ENCODE measurements around the gene VDR.
"Not testable (repeated sequence)": the region's sequence is repeated elsewhere in the genome, so short reads cannot be mapped to it uniquely, and the experiment has no call there.

VDR gene

DNA sequence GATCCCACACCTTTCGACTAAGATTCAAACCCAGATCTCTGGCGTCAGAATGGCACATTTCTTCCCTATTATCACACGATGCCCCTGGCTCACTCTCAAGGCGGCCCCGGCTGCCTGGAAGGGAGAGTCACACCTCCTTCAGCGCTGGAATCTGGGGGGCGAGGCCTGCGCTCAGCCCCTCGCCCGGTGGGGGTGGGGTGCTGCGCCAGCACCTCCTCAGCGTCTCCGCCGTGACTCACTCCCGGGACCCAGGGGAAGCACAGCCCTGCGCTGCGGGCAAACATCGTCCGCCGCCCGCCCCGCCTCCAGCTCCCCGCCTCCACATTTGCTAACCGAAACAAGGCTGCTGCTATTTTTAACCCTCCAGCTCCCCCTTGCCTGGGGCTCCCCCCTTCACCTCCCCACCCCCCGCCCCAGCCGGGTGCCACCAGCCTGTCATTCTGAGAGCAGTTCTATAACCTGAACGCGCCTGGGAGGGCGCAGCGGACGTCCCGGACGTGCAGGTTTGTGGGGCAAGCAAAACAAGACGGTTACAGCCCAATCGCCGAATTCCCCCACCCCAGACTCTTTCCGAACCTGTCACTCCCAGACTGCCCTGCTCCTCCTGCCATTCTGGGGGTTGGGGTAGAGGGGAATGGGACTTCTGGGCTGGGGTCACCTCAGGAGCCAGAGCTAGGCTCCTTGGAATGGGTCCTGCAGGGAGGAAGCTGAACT is 91.8 kb downstream of the VDR start:
- Mint-ChIP-seq H3K36me3 (ENCODE audit: low read depth) (no peaks in the 10 kb centered on the region), H3K4me3 (peak overlapping the region; percentile 68 to 77 (median 73)), H3K27me3 (ENCODE audit: low read depth) (no peaks in the 10 kb centered on the region), H3K9me3 (no peaks in the 10 kb centered on the region), H3K4me1 (peaks cover 72% of the 10 kb centered on the region), H3K27ac (peak overlapping the region; percentile 94 to 98 (median 95))
- TF ChIP-seq, protein P1, sequence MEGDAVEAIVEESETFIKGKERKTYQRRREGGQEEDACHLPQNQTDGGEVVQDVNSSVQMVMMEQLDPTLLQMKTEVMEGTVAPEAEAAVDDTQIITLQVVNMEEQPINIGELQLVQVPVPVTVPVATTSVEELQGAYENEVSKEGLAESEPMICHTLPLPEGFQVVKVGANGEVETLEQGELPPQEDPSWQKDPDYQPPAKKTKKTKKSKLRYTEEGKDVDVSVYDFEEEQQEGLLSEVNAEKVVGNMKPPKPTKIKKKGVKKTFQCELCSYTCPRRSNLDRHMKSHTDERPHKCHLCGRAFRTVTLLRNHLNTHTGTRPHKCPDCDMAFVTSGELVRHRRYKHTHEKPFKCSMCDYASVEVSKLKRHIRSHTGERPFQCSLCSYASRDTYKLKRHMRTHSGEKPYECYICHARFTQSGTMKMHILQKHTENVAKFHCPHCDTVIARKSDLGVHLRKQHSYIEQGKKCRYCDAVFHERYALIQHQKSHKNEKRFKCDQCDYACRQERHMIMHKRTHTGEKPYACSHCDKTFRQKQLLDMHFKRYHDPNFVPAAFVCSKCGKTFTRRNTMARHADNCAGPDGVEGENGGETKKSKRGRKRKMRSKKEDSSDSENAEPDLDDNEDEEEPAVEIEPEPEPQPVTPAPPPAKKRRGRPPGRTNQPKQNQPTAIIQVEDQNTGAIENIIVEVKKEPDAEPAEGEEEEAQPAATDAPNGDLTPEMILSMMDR (IDR thresholded peaks at IDR 0.05; ENCODE audit: unreplicated experiment in 3 of 3), result no peak

- TF ChIP-seq, protein P1 (IDR thresholded peaks at IDR 0.05; ENCODE audit: unreplicated experiment in 3 of 3), result no peak
- Mint-ChIP-seq H3K27ac (peak overlapping the region; percentile 94 to 98 (median 95)), H3K36me3 (ENCODE audit: low read depth) (no peaks in the 10 kb centered on the region), H3K9me3 (no peaks in the 10 kb centered on the region), H3K4me1 (peaks cover 72% of the 10 kb centered on the region), H3K4me3 (peak overlapping the region; percentile 43 to 73 (median 68)), H3K27me3 (ENCODE audit: low read depth) (no peaks in the 10 kb centered on the region)
These were observed 93.0 kb downstream of the VDR start for GRCh38 chr12:47811581-47812484.

GRCh38 chr12:47811072-47811396 is 93.8 kb downstream of the VDR start:
- no peaks in the 10 kb centered on the region for H3K27me3 Mint-ChIP-seq (ENCODE audit: low read depth)
- no peaks in the 10 kb centered on the region for H3K9me3 Mint-ChIP-seq
- no peaks in the 10 kb centered on the region for H3K36me3 Mint-ChIP-seq (ENCODE audit: low read depth)
- peaks cover 64% of the 10 kb centered on the region for H3K4me1 Mint-ChIP-seq
- peak overlapping the region in 2 of 3 experiments; percentile 17 to 28 for H3K4me3 Mint-ChIP-seq
- peak overlapping the region; percentile 90 to 98 (median 95) for H3K27ac Mint-ChIP-seq
- TF ChIP-seq, protein P1 (IDR thresholded peaks at IDR 0.05; ENCODE audit: unreplicated experiment in 3 of 3), result no peak

DNA sequence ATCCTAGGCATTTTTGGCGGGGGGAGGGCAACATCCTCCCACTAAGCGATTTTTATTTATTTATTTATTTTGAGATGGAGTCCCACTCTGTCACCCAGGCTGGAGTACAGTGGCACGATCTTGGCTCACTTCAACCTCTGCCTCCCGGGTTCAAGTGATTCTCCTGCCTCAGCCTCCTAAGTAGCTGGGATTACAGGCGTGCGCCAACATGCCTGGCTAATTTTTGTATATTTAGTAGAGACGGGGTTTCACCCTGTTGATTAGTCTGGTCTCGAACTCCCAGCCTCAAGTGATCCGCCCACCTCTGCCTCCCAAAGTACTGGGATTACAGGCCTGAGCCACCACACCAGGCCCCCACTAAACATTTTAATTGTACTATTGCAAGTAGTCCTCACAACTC is 95.3 kb downstream of the VDR start:
- not testable (repeated sequence) for H3K4me3 Mint-ChIP-seq; H3K27me3 Mint-ChIP-seq (ENCODE audit: low read depth); H3K27ac Mint-ChIP-seq; H3K9me3 Mint-ChIP-seq; H3K36me3 Mint-ChIP-seq (ENCODE audit: low read depth)
- peaks cover 72% of the 10 kb centered on the region for H3K4me1 Mint-ChIP-seq

- Mint-ChIP-seq H3K4me3 (peak overlapping the region in 1 of 3 experiments; percentile 30), H3K27me3 (ENCODE audit: low read depth) (no peaks in the 10 kb centered on the region), H3K4me1 (peaks cover 80% of the 10 kb centered on the region), H3K36me3 (ENCODE audit: low read depth) (no peaks in the 10 kb centered on the region), H3K27ac (peak overlapping the region; percentile 29 to 67 (median 53)), H3K9me3 (no peaks in the 10 kb centered on the region)
- TF ChIP-seq, protein P1 (IDR thresholded peaks at IDR 0.05; ENCODE audit: unreplicated experiment in 3 of 3), result no peak
These were observed 96.0 kb downstream of the VDR start for GRCh38 chr12:47808574-47809365.

DNA sequence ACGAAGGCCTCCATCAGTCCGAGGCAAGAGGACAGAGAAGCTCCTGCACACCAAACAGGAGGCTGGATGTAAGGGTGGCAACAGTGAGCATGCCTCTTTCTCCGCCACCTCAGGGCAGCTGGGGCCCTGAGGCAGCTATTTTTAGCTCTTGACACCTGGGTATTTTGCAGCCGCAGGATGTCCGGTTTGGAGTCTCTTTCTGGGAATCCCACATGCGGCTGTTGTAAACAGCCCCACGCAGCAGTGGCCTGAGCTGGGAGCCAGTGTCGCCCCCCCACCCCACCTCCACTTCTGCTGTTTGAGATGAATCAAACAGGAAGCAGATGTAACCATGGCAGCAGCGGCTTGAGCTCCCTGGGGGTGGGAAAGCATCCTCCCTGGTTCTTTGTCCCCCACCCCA is 96.7 kb downstream of the VDR start:
- peak overlapping the region in 1 of 3 experiments; percentile 25 for H3K4me3 Mint-ChIP-seq
- peak overlapping the region in 2 of 3 experiments; percentile 29 to 67 for H3K27ac Mint-ChIP-seq
- no peaks in the 10 kb centered on the region for H3K36me3 Mint-ChIP-seq (ENCODE audit: low read depth)
- H3K27me3 Mint-ChIP-seq (ENCODE audit: low read depth), result no peaks in the 10 kb centered on the region
- peaks cover 78% of the 10 kb centered on the region for H3K4me1 Mint-ChIP-seq
- H3K9me3 Mint-ChIP-seq, result no peaks in the 10 kb centered on the region
- TF ChIP-seq, protein P1 (IDR thresholded peaks at IDR 0.05; ENCODE audit: unreplicated experiment in 3 of 3), result no peak
